H1 (cell line): ENCODE measurements around the gene GNB3.

Experiments used
- NRF1 ChIP-seq: IDR thresholded peaks from 2 replicates; pipeline ENCODE4 v1.6.1; 2011; ENCODE audit warnings: mild to moderate bottlenecking, low read depth, low read length, improper control_type of control experiment
- POLR2A ChIP-seq, 2 experiments: IDR thresholded peaks; 1 replicate in 1 of 2; 2 replicates in 1 of 2; pipeline ENCODE4 v1.6.1; 2011; ENCODE audit warnings: low read depth in 2 of 2, low read length in 2 of 2, mild to moderate bottlenecking in 2 of 2; ENCODE audit errors: control extremely low read depth in 1 of 2
- TF ChIP-seq, protein P1 (sequence below): IDR thresholded peaks from 2 replicates; pipeline ENCODE4 v1.6.1; 2012; ENCODE audit warnings: inconsistent platforms
- TF ChIP-seq, protein P2 (sequence below), 3 experiments: IDR thresholded peaks; 1 replicate in 2 of 3; 2 replicates in 1 of 3; pipeline versions ENCODE4 v1.5.1 to v1.6.1; 2011; ENCODE audit warnings: low read length in 3 of 3, mild to moderate bottlenecking in 3 of 3, inconsistent platforms in 2 of 3, low read depth in 1 of 3, moderate library complexity in 1 of 3; ENCODE audit not compliant: insufficient read depth in 1 of 3; ENCODE audit errors: control extremely low read depth in 1 of 3

DNA sequence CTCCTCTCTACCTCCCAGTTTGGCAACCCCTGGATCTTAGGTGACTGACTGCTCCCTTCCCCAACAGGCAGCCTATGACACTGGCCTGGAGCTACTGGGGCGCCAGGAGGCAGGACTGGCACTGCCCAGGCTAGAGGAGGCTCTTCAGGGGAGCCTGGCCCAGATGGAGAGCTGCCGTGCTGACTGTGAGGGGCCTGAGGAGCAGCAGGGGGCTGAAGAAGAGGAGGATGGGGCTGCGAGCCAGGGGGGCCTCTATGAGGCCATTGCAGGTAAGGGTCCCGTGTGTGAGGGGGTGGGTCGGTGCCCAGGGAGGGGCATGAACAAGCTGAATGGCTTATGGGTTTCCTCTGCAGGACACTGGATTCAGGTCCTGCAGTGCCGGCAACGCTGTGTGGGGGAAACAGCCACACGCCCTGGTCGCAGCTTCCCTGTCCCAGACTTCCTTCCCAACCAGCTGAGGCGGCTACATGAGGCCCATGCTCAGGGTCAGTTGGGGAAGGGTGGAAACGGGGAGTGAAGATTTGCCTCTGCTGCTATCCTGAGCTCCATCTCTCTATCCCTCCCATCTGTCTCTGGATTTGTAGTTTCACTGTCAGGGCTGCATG is 10.3 kb upstream of the GNB3 start:
- no peak for TF ChIP-seq POLR2A (IDR thresholded peaks at IDR 0.05; ENCODE audit: control extremely low read depth in 1 of 2, low read depth in 2 of 2, low read length in 2 of 2)
- TF ChIP-seq, protein P1, sequence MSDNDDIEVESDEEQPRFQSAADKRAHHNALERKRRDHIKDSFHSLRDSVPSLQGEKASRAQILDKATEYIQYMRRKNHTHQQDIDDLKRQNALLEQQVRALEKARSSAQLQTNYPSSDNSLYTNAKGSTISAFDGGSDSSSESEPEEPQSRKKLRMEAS, result no peak
- no peak for TF ChIP-seq NRF1
- TF ChIP-seq, protein P2, sequence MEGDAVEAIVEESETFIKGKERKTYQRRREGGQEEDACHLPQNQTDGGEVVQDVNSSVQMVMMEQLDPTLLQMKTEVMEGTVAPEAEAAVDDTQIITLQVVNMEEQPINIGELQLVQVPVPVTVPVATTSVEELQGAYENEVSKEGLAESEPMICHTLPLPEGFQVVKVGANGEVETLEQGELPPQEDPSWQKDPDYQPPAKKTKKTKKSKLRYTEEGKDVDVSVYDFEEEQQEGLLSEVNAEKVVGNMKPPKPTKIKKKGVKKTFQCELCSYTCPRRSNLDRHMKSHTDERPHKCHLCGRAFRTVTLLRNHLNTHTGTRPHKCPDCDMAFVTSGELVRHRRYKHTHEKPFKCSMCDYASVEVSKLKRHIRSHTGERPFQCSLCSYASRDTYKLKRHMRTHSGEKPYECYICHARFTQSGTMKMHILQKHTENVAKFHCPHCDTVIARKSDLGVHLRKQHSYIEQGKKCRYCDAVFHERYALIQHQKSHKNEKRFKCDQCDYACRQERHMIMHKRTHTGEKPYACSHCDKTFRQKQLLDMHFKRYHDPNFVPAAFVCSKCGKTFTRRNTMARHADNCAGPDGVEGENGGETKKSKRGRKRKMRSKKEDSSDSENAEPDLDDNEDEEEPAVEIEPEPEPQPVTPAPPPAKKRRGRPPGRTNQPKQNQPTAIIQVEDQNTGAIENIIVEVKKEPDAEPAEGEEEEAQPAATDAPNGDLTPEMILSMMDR (IDR thresholded peaks at IDR 0.05; ENCODE audit: control extremely low read depth in 1 of 3, insufficient read depth in 1 of 3, low read depth in 1 of 3, low read length in 3 of 3), result no peak
